Keratinocyte (primary cell): ENCODE measurements around the gene LLCFC1. TPM values are rescaled to one million over a fixed set of nuclear protein-coding genes. Genes with fewer than 3 reads are reported as not detected.
"Not testable (repeated sequence)": the region's sequence is repeated elsewhere in the genome, so short reads cannot be mapped to it uniquely, and the experiment has no call there.

Experiments used
- DNase-seq: peaks from one replicate; pipeline ENCODE4 v3.0.0-alpha.2; 2011; ENCODE audit warnings: low read depth, missing footprints, low spot score
- FAIRE-seq: peaks from 2 replicates; lab custom pipeline; 2011; peaks lifted over from hg19 to GRCh38; lab: Jason Lieb, UNC
- H2AFZ ChIP-seq: 2 replicates; pipeline ENCODE4 v1.6.0; 2012; ENCODE audit warnings: low read length, control low read depth, inconsistent platforms; ENCODE audit not compliant: control insufficient read depth
- H3K27ac ChIP-seq: 2 replicates; pipeline ENCODE4 v1.5.1; 2011; ENCODE audit warnings: low read length; ENCODE audit not compliant: control insufficient read depth, insufficient read depth
- H3K27me3 ChIP-seq: 3 replicates; pipeline ENCODE4 v1.6.0; 2011; ENCODE audit warnings: low read length; ENCODE audit not compliant: control insufficient read depth, insufficient read depth; ENCODE audit errors: extremely low read depth
- H3K36me3 ChIP-seq, 2 experiments: 2 replicates in 1 of 2; 3 replicates in 1 of 2; pipeline ENCODE4 v1.5.1; 2011; ENCODE audit warnings: low read length in 2 of 2, mild to moderate bottlenecking in 1 of 2; ENCODE audit not compliant: control insufficient read depth in 2 of 2, insufficient read depth in 2 of 2; ENCODE audit errors: extremely low read depth in 1 of 2
- H3K4me1 ChIP-seq: 3 replicates; pipeline ENCODE4 v1.5.1; 2011; ENCODE audit warnings: low read length; ENCODE audit not compliant: control insufficient read depth, insufficient read depth; ENCODE audit errors: extremely low read depth
- H3K4me2 ChIP-seq: 3 replicates; pipeline ENCODE4 v1.6.0; 2011; ENCODE audit warnings: low read depth, low read length; ENCODE audit not compliant: control insufficient read depth, insufficient read depth; ENCODE audit errors: extremely low read depth
- H3K4me3 ChIP-seq, 3 experiments: fragments of 200-600 bp in 1 of 3; sonication (generic) in 1 of 3; 2 replicates in 2 of 3; 3 replicates in 1 of 3; pipeline ENCODE4 v1.5.1; 2011 to 2016; ENCODE audit warnings: low read length in 3 of 3, mild to moderate bottlenecking in 3 of 3, control low read depth in 2 of 3, inconsistent platforms in 1 of 3, low read depth in 1 of 3, mixed read lengths in 1 of 3, mixed run types in 1 of 3, moderate library complexity in 1 of 3; ENCODE audit not compliant: control insufficient read depth in 2 of 3, insufficient read depth in 2 of 3; ENCODE audit errors: extremely low read depth in 1 of 3
- H3K79me2 ChIP-seq: 2 replicates; pipeline ENCODE4 v1.6.0; 2012; ENCODE audit warnings: low read length; ENCODE audit not compliant: control insufficient read depth, insufficient read depth
- H3K9ac ChIP-seq: 3 replicates; pipeline ENCODE4 v1.6.0; 2011; ENCODE audit warnings: low read length; ENCODE audit not compliant: control insufficient read depth, insufficient read depth; ENCODE audit errors: extremely low read depth
- H3K9me1 ChIP-seq: 3 replicates; pipeline ENCODE4 v1.6.0; 2011; ENCODE audit warnings: low read length; ENCODE audit not compliant: control insufficient read depth, insufficient read depth; ENCODE audit errors: extremely low read depth
- H3K9me3 ChIP-seq: 2 replicates; pipeline ENCODE4 v1.5.1; 2012; ENCODE audit warnings: low read depth, low read length; ENCODE audit not compliant: control insufficient read depth
- H4K20me1 ChIP-seq: 3 replicates; pipeline ENCODE4 v1.6.0; 2011; ENCODE audit warnings: low read length; ENCODE audit not compliant: control insufficient read depth, insufficient read depth; ENCODE audit errors: extremely low read depth
- CTCF ChIP-seq, 3 experiments: IDR thresholded peaks in 1 of 3; conservative IDR thresholded peaks in 1 of 3; optimal IDR thresholded peaks in 1 of 3; 2 replicates in 2 of 3; 3 replicates in 1 of 3; pipeline versions ENCODE3 to v1.5.1; 2011; ENCODE audit warnings: low read length in 3 of 3, mild to moderate bottlenecking in 3 of 3, moderate library complexity in 2 of 3, control low read depth in 1 of 3, inconsistent platforms in 1 of 3; ENCODE audit not compliant: insufficient read depth in 2 of 3; ENCODE audit errors: extremely low read depth in 1 of 3
- EZH2 ChIP-seq: IDR thresholded peaks from one replicate; pipeline ENCODE4 v1.6.1; 2012; ENCODE audit warnings: inconsistent platforms, mild to moderate bottlenecking, low read length, moderate library complexity
- dilution Hi-C: fragments of 300-500 bp; cut with MboI; formaldehyde crosslinking; loops from one replicate; pipeline ENCODE4 v1.7.0; 2020; ENCODE audit warnings: low sequenced_read_pairs; ENCODE audit not compliant: extremely low pct_ligation_motif_present
- polyA plus RNA-seq, 5 experiments: library from polyadenylated mRNA; depleted of rRNA in 3 of 5; stranded (reverse) in 3 of 5; stranded (forward) in 1 of 5; unstranded in 1 of 5; fragments of >200 nt; gene quantifications; 1 replicate in 1 of 5; 2 replicates in 3 of 5; 3 replicates in 1 of 5; pipeline versions ENCODE4 v1.2.1 to v1.2.3, GENCODE V29; 2011 to 2012; ENCODE audit warnings: missing spikeins in 2 of 5, low read depth in 1 of 5, low replicate concordance in 1 of 5

The LLCFC1 gene
- polyA plus RNA-seq, 1 donor (not counting 4 experiments of a cell fraction or from before 2014, with no cell fraction given): not detected

GRCh38 chr7:142974626-142975025 lies 35.3 kb downstream of the LLCFC1 start:
- Histone ChIP-seq H3K27me3 (no peaks in the 10 kb centered on the region), H3K79me2 (no peaks in the 10 kb centered on the region), H3K4me1 (no peaks in the 10 kb centered on the region), H3K9me3 (no peaks in the 10 kb centered on the region), H3K27ac (no peak overlapping the region), H3K36me3 (no peaks in the 10 kb centered on the region), H3K9me1 (no peaks in the 10 kb centered on the region), H4K20me1 (no peaks in the 10 kb centered on the region), H3K4me2 (no peak overlapping the region), H3K9ac (no peak overlapping the region), H2AFZ (no peak overlapping the region), H3K4me3 (no peak overlapping the region)
- FAIRE-seq (no peak), DNase-seq (no peak)
- dilution Hi-C loops: no loop called here
- TF ChIP-seq CTCF (optimal IDR thresholded peaks at IDR 0.05 in 1 of 3, IDR thresholded peaks at IDR 0.05 in 1 of 3, conservative IDR thresholded peaks at IDR 0.05 in 1 of 3; ENCODE audit: extremely low read depth in 1 of 3, insufficient read depth in 2 of 3, low read length in 3 of 3) (no peak), EZH2 (no peak)

- FAIRE-seq, H3K79me2 ChIP-seq, H3K4me1 ChIP-seq, DNase-seq, H3K9ac ChIP-seq, H3K4me3 ChIP-seq, H3K27ac ChIP-seq, dilution Hi-C loops, H3K4me2 ChIP-seq, H3K9me1 ChIP-seq, H2AFZ ChIP-seq, H3K36me3 ChIP-seq, H4K20me1 ChIP-seq, H3K27me3 ChIP-seq, H3K9me3 ChIP-seq: not testable (repeated sequence)
Measured at GRCh38 chr7:142978402-142978801, 39.1 kb downstream of the LLCFC1 start.

GRCh38 chr7:142983825-142984224 lies 44.5 kb downstream of the LLCFC1 start:
- no peak for FAIRE-seq
- Histone ChIP-seq H3K4me2 (no peak overlapping the region), H3K9me1 (no peaks in the 10 kb centered on the region), H3K4me1 (no peaks in the 10 kb centered on the region), H3K79me2 (no peaks in the 10 kb centered on the region), H3K9ac (no peak overlapping the region), H2AFZ (no peak overlapping the region), H3K9me3 (no peaks in the 10 kb centered on the region), H4K20me1 (no peaks in the 10 kb centered on the region), H3K4me3 (no peak overlapping the region), H3K27ac (no peak overlapping the region), H3K36me3 (no peaks in the 10 kb centered on the region), H3K27me3 (no peaks in the 10 kb centered on the region)
- DNase-seq: no peak
- TF ChIP-seq EZH2 (no peak), CTCF (optimal IDR thresholded peaks at IDR 0.05 in 1 of 3, IDR thresholded peaks at IDR 0.05 in 1 of 3, conservative IDR thresholded peaks at IDR 0.05 in 1 of 3; ENCODE audit: extremely low read depth in 1 of 3, insufficient read depth in 2 of 3, low read length in 3 of 3) (no peak)
- dilution Hi-C loops: no loop called here
